ENCODE measurements around the gene TLDC2.
A peak's percentile ranks its signal among the peaks of the same experiment; 100 is the strongest.

The TLDC2 gene

DNA sequence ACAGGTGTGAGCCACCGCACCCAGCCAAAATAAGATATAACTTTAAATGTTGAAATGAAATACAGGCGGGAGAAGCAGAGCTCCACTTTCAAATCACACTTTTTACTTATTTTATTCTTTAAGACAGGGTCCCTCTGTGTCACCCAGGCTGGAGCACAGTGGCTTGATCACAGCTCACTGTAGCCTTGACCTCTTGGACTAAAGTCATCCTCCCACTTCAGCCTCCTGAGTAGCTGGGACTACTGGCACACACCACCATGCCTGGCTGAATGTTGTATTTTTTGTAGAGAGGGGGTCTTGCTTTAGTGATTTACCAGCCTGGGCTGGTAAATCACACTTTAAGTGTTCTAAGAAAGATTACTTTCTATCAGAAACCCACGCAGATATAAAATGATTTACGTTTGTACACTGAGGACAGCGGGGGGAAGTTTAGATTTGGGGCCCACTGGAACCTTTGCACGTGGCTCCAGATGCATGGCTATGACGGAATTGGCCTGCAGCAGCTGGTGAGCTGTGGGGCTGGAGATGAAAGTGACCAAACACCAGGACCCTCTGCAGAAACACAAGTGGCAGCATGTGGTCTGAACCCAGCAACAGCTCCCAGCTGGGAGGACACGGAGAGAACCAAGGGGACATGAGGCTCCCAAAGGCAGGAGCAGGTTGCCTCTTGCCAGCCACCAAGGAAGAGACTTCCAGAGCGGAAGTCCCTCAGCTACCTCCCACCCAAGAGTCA is 26.4 kb upstream of the TLDC2 start:
- no peak for DNase-seq (ENCODE audit: low read depth in 3 of 3, low spot score in 1 of 3)

DNA sequence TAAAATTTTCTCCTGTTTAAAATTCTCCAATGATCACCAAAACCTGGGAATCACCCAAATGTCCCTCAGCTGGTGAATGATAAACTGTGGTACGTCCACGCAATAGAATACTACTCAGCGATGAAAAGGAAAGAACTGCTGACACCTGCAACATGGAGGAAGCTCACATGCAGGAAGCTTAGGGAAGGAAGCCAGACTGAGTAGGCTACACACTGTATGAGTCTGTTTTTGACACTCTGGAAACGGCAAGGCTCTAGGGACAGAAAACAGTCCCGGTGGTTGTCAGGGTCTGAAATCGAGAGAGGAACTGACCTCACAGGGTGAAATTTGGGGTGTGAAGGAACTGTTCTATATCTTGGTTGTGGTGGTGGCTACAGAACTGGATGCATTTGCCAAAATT is 25.2 kb upstream of the TLDC2 start:
- DNase-seq (ENCODE audit: low read depth in 3 of 3, low spot score in 1 of 3) = no peak

DNA sequence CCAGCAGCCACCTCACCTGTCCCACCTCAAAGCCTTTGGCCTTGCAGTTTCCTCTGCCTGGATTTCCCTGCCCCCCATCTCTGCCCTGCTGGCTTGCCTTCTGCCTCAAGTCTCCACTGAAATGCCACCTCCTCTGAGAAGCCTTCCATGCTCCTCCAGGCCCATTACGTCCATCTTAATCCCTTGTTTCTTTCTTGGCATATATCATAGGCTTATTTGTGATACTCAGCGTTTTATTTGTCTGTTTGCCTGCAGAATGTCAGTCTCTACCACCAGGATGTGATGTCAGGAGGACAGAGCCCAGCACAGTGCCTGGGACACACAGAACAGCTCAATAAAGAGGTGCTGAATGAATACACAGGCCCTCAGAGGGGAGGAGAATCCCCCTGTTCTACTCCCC is 24.4 kb upstream of the TLDC2 start:
- DNase-seq (ENCODE audit: low read depth in 3 of 3, low spot score in 1 of 3) = no peak

DNA sequence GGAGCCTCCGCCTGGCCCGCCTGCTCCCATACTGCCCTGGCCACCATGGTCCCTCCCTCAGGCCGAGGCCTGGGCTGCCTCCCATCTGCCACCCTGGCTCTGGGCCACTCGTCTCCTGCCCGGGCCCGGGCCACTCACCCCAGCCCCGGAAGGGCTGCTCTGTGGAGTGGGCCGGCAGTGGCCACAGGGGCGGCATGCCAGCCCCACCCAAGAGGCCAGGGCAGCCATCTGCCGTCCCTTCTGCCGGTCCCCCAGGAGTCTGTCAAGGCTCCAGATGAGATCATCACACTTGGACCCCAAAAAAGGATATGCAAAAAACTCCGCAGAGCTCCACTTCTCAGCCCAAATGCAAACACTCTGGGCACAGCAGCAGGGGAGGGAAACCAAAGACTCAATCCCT is 23.8 kb upstream of the TLDC2 start:
- DNase-seq (ENCODE audit: low read depth in 3 of 3, low spot score in 1 of 3) = no peak

DNA sequence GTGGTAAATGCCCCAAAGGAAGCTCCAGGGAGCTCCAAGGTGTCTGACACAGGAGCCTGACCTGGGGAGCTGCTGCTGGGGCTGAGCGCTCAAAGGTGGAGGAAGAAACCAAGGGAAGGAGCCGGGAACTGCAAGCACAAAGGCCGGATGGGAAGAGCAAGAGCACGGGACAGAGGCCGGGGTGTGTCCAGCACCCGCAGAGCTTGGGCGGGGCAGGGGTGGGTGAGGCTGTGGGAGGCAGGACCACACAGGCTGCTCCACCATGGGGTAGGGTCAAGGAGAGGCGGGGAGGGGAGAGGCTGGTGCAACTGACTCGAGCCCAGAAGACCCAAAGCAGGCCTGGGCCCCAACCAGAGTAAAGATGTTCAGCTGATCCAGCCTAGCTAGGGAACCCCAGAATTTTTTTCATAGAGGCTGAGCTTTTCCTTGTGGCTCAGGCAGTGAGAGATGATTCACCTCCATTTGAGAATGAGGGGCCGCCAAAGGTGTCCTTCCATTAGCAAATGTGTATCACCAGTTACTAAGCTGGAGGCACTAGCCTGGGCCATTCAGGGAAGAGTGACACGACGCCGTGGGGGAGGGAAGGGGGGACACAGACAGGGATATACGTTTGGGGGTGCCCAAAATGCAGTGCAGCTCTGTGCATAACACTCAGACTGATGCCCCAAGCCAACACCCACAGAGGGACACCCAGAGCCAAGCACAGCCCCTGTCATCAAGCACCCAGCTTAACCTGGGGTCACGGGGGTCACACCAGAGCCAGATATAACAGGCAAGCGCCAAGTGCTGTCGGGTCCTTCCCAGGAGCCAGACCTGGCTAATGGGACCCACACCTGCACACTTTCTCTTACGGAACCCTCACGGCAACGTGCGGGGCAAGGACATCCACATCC is 21.3 kb upstream of the TLDC2 start:
- no peak for DNase-seq (ENCODE audit: low read depth in 3 of 3, low spot score in 1 of 3)

DNA sequence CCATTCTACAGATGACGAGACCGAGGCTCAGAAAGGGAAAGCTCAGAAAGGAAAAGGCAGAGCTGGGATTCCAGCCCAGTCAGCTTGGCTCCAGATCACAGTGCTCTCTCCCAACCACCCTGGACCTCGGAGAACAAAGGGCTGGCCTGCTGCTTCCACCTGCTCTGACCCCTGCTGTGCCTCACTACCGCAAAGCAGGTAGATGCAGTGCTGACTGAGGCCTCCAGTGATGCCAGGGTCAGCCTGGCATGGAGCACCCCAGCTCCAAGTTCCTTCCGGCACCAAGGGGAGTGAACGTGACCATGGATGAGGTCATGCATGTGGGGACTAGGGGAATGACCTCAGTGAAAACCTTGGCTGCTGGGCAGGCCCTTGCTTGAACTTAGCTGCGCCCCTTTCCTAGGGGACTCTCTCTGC is 20.7 kb upstream of the TLDC2 start:
- DNase-seq (ENCODE audit: low read depth in 3 of 3, low spot score in 1 of 3) = no peak

DNA sequence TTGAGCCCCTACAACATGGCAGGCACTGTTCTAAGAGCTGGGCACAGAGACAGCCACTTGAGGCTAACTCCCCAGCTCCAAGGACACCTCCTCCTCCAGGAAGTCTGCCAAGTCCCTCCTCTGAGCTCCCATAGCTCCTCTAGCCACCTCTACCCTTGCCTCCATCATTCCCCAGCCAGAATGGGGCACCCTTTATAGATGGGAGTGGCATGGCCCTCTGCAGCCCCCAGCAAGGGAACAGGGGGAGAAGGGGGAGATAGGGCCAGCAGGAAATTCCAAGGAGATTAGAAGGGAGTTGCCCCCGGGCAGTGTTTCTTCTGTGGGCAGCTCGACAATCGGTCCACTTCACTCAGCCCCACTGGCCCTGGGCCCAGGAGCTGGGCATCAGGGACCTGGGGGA is 19.7 kb upstream of the TLDC2 start:
- DNase-seq (ENCODE audit: low read depth in 3 of 3, low spot score in 1 of 3) = no peak

DNA sequence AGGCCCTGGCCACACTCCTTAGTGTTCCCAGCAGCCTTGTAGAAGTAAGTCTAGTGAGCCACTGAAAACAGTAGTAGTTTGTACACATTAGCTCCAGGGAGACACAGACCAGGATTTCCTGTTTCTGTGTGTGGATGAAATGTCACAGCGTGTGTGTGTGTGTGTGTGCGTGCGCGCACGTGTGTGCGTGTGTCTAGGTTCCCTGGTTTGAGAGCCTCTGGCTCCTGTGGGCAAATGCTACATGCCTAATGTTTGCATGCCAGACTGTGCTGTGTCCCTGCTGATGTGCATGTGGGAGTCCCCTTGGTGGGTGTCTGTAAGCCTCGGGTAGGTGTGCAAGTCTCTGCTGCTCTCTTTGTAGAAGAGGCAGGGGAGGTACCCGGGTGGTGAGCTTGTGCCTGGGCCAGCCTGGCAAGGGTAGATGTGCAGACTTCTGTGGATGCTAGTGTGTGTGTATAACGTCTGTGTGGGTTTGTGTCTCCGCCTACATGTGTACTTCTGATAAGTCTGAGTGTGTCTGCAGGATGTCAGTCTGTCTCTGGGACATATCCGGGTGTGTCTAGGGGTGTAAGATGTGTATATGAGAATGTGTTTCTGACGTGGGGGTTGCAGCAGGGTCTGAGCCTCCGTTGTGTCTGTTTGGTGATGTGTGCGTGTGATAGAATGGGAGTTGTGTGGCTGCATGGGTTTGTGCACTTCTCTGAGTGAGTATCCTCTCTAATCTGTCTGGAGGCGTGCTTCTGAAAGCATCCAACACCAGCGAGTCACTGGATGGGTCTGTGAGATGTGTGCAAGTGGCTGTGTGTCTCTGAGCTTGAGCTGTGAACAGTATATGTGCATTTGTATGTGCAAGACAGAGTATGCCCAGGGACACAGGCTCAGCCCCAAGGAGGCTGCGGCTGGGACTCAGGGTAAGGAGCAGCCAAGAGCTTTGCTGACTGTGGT is 19.0 kb upstream of the TLDC2 start:
- no peak for DNase-seq (ENCODE audit: low read depth in 3 of 3, low spot score in 1 of 3)

DNA sequence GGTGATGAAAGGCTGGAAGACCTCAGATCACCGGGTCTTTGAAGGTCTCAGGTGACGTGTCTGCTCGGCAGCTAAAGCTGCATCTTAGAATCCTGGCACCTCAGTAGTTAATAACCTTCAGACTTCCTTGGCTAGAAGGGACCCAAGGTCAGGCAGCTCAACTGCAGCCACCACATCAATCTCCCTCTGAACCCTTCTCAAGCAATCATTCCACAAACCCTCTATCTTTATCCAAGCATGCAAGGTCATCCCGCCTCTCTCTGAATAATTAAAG is 16.7 kb upstream of the TLDC2 start:
- no peak for DNase-seq (ENCODE audit: low read depth in 3 of 3, low spot score in 1 of 3)

DNA sequence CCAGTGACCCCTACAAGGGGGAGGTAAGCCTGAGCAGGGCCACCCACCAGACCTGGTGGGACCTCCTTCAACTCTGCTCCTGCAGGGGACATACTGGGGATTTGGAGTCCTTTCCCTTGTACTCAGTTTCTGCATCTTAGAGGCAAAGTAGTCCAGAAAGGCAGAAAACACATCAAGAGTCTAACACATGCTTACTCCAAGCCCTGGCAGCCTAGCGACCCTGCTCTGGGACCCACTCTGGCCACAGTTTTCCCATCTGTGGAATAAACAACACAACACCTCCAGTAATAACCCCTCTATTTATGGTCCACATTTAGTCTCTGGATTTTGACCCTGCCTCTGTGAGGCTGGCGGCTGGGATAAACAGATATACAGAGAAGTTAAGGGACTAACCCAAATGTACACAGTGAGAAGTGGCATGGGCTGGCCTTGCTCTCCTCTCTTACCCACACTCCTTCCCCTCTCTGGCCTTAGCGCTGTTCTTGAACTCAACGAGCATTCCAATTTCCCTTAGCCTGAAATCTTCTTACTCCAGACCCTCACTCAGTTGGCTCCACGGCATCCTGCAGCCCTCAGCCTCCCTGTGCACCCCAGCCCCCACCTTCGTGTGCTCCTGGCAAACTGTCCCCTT is 16.1 kb upstream of the TLDC2 start:
- no peak for DNase-seq (ENCODE audit: low read depth in 3 of 3, low spot score in 1 of 3)

DNA sequence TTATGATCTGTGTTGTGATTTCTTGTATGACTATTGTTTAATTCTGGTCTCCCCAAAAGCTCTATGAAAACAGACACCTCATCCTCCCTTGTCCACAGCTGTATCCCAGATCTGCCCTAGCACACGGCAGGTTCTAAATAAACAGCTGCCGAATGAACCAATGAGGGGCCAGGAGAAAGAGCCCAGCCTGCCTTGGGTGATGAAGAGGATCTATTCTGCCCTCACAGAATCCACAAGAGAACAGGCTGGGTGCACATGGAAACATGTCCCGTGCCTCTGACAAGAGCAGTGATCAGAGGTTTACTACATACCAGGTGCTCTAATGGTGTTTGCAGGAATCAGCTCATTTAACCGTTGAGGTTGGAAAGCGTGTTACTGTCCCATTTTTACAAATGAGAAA is 15.6 kb upstream of the TLDC2 start:
- DNase-seq (ENCODE audit: low read depth in 3 of 3, low spot score in 1 of 3) = no peak

DNA sequence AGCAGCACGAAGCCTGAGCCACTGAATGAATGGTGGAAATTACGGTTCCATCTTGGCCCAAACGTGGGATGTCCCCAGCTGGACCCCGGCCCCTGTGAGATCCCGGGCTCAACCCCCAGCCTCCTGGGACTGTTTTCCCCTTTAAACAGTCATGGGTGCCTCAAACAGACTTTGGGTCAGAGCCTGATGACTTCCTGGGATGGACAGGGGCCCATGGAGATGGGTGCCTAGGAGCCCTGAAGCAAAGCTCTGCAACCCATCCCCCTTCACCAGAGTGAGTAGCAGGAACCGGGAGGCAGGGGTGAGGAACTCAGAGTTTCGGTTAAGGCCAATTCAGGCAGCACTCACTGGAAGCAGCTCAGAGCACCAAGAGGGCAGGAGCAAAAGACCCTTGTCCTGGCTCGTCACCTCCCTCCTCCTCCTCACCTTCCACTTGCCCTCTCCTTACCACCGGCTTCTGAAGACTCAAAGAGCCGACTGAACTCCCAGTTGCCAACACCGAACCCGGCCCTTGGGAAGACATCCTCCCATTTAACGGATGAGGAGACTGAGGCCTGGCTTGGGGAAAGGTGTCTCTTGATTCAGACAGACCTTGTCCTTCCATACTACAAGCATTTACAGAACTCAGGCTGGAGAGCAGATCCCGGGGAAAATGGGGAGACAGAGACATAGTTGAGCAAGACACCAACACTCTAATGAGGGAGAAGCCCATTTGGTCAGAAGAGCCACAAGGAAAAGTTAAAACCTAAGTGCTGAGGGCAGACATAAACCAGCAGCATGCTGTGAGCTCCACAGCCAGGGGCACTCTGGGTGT is 14.9 kb upstream of the TLDC2 start:
- DNase-seq (ENCODE audit: low read depth in 3 of 3, low spot score in 1 of 3) = no peak

DNA sequence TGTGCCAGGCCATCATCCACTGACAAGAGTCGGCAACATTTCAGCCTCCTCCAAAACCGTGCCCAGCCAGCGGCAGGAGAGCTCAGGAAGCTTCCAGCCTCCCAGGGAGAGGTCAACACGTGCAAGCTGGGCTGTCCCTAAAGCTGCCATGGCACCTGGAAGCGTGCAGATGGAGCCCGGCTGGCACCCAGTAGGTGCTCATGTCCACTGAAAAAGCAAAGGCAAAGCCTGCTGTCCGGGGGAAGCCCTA is 14.4 kb upstream of the TLDC2 start:
- no peak for DNase-seq (ENCODE audit: low read depth in 3 of 3, low spot score in 1 of 3)

DNA sequence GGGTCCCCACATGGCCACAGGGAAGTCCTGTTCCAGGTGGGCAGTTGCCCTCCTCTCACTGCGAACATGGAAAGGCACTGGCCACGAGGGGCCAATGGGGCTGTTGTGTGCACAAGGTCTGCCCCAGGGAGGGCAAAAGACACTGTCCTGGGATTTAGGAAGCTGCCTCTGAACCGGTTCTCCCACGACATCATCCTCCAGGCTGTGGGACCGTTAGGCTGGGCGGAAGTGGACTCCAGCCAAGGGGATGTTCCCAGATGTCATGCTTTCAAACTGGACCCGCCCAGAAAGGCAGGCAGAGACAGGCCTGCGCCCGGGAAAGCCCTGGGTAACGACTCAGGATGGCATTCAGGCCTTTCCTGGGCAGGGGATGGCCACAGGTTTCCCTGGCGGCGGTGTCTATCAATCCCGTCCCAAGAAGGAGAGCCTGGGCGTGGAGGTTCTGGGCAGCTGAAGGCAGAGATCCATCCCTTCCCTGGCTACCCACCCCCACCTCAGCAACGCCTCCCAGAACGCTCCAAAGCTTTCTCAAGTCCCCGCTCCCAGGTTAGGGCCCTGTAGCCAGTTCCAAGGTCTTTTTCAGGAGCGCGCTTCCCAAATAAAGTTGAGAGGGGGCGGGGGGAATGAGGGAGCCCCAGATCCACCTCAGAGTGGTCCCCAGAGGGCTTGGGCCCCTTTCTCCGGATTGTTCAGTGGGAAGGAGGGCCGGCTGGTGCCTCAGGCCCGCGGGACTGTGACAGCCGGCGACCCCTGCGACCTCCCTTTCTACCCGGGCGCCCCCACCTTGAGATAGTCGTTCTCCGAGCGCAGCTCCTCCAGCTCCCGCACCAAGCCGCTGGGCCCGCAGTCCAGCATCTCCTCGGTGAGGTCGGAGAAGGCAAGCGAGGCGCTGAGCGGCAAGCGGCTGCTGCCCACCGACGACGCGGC is 13.8 kb upstream of the TLDC2 start:
- DNase-seq (ENCODE audit: low read depth in 3 of 3, low spot score in 1 of 3) = no peak

DNA sequence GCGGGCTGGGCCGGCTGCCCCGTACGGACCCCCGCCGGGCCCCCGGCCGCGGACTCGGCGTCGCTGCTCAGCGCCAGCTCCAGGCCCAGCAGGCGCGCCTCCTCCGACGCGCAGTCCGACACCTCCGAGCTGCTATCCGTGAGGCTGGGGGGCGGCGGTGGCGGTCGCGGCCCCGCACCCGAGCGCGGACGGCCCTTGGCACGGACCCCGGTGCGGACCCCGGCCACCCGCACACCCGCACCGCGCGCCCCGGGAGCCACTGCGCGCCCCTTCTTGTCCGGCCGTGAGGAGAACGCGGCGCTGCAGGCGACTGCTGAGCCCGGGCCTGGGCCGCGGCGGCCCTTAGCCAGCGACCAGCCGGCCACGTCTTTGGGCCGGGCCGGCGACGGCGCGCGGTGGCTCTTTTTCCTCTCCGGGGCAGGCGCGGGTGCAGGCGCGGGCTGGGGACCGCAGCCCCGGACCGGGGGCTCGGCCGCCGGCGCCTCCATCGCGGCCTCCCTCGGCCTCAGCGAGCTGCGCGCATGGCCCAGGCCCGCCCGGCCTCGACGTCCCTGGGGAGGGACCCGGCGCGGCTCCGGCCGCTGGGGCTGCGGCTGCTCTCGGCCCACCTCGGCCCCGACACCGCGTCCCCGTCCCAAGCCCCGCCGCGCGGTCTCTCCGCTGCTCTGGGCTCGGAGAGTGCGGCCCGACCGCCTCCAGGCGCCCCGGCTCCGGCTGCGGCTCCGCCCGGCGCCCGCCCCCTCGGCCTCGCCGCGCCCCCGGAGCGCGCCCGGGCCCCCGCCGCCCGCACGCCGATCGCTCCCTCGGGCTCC is 12.9 kb upstream of the TLDC2 start:
- peak in 1 of 3 donors; percentile 13 for DNase-seq (ENCODE audit: low read depth in 3 of 3, low spot score in 1 of 3)

DNA sequence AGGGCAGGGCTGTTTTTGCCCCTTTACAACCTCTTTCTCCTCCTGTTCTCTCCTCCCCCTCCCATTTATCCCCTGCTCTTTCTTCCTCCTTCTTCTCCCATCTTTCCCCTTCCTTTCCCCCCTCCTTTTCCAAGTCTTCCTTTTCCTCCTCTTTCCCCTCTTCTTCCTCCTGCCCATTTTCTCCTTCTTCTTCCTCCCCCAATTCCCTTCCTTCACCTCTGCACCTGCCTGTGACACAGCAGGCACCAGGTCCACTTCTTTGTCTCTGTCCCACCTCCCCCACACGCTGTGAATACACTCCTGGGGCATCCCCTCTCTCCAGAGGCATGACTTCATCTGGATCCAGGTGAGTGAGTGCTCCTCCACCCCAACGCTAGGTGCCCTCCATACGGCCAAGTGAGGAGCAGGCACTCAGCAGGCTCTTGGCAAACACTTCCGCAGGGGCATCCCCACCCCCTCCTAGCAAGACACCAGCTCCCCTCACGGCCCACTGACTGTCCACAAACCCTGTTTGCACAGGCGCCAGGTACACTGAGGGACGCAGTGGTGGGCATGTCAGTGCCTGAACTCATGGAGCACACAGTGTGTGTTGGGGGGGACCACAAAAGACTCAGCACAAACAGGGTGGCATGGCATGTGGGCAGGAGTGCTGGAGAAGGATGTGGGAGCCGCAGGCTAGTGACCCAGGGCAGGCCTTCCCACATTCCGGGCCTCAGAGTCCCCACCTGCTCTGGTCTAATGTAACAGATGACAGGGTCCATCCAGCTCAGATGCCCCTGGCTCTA is 10.7 kb upstream of the TLDC2 start:
- DNase-seq (ENCODE audit: low read depth in 3 of 3, low spot score in 1 of 3) = no peak

DNA sequence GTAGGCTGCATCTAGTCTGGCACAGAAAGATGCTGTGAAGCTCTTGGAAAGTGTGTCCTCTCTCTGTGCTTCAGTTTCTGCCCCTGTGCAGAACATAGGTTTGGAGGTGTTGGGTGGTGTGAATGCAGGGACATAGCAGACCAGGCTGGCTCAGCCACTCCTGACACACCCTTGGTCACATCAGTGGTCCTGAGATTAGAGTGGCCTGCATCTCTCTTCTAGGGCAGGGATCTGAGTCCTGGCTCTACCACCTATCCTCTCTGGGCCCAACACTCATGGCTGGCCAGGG is 10.1 kb upstream of the TLDC2 start:
- DNase-seq (ENCODE audit: low read depth in 3 of 3, low spot score in 1 of 3) = no peak

DNA sequence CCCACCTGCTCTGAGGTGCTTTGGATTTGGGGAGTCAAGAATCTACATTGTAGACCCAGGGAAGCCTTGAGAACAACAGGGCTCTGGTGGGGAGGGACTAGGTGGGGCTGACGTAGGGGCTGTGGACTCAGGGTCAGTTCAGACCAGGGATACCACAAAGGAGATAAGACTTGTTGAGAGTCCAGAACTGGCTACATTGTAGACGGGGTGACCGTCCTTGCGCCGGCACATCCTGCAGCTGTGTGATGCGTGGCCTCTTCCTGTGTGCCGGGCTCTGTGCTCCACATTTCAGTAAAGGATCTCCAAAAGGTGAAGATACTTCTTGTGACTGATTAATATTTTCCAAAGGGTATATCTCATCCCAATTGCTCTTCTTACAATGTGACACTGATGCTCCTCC is 9.8 kb upstream of the TLDC2 start:
- no peak for DNase-seq (ENCODE audit: low read depth in 3 of 3, low spot score in 1 of 3)
